Breast epithelium (tissue), 4 donors: Measurements from ENCODE around the gene DACT3. TPM values are rescaled to one million over a fixed set of nuclear protein-coding genes. Genes with fewer than 3 reads are reported as not detected.

Experiments
- DNase-seq, 2 donors: peaks; one replicate each; pipeline ENCODE4 v3.0.0-alpha.2; 2019; ENCODE audit warnings: low spot score in 2 of 2
- H3K27ac ChIP-seq, 2 donors: fragments of 200-600 bp; sonication (generic) in 1 of 2; one replicate each; pipeline ENCODE4 v1.5.1; 2016 to 2019; ENCODE audit warnings: mild to moderate bottlenecking in 1 of 2
- H3K27me3 ChIP-seq, 2 donors: fragments of 200-600 bp; sonication (generic) in 1 of 2; one replicate each; pipeline versions ENCODE4 v1.5.1 to v1.6.0; 2017 to 2019; ENCODE audit warnings: control low read depth in 1 of 2, mild to moderate bottlenecking in 1 of 2
- H3K36me3 ChIP-seq: fragments of 200-600 bp; one replicate; pipeline ENCODE4 v1.5.1; 2019
- H3K4me1 ChIP-seq, 2 donors: fragments of 200-600 bp; sonication (generic); one replicate each; pipeline ENCODE4 v1.5.1; 2016 to 2019; ENCODE audit warnings: control low read depth in 1 of 2
- H3K4me3 ChIP-seq, 3 donors: fragments of 200-600 bp; sonication (generic); 1 replicate in 2 of 3; 2 replicates in 1 of 3; pipeline ENCODE4 v1.5.1; 2016 to 2019; ENCODE audit warnings: mild to moderate bottlenecking in 3 of 3, moderate library complexity in 2 of 3
- H3K9me3 ChIP-seq, 2 donors: fragments of 200-600 bp; sonication (generic) in 1 of 2; one replicate each; pipeline ENCODE4 v1.5.1; 2016 to 2019; ENCODE audit warnings: control low read depth in 1 of 2
- CTCF ChIP-seq, 3 donors: fragments of 450-650 bp; IDR thresholded peaks; one replicate each; pipeline ENCODE4 v1.5.1; 2016 to 2017; ENCODE audit warnings: antibody characterized with exemption in 3 of 3, mild to moderate bottlenecking in 3 of 3, moderate library complexity in 3 of 3
- POLR2A ChIP-seq: fragments of 450-650 bp; IDR thresholded peaks from one replicate; pipeline ENCODE4 v1.6.1; 2016; ENCODE audit warnings: antibody characterized with exemption, mild to moderate bottlenecking, moderate library complexity
- POLR2AphosphoS5 ChIP-seq, 3 donors: sonication (generic); formaldehyde crosslinking; IDR thresholded peaks; one replicate each; pipeline ENCODE4 v1.6.1; 2017; ENCODE audit warnings: antibody characterized with exemption in 3 of 3
- intact Hi-C: fragments of 100-400 bp; cut with DNase I; formaldehyde crosslinking; loops from one replicate; pipeline ENCODE4 v1.15.1; 2023; ENCODE audit warnings: low total_unique reads
- total RNA-seq, 3 donors: library from RNA; depleted of rRNA; stranded (reverse); fragments of >200 nt; gene quantifications; one replicate each; pipeline ENCODE4 v1.1.0, GENCODE V29; 2016

The DACT3 gene
- total RNA-seq, 3 donors from 2014 or later, result 0.48 to 3.9 (median 1.9) TPM

GRCh38 chr19:46601318-46602224 is 59.4 kb downstream of the DACT3 start, which contains the start of gene CALM3:
CALM3 (plus strand) TSS chr19:46601330; CDS start chr19:46601435, 105 bp downstream.
- Histone ChIP-seq H3K4me3 (peak within 1 kb of the TSS; percentile 96 to 100 (median 98)), H3K36me3 (no peaks in the 10 kb centered on the region), H3K27ac (peak within 1 kb of the TSS; percentile 96 to 99), H3K27me3 (no peaks in the 10 kb centered on the region), H3K9me3 (peaks cover 0 to 4% of the 10 kb centered on the region in 2 donors), H3K4me1 (peaks cover 7 to 20% of the 10 kb centered on the region in 2 donors)
- intact Hi-C loops, result no loop called here
- TF ChIP-seq POLR2A (peak; percentile 25), POLR2AphosphoS5 (IDR thresholded peaks at IDR 0.05) (no peak)
- DNase-seq, result no peak

- peak; percentile 84 to 98 (median 93) for TF ChIP-seq POLR2AphosphoS5 (IDR thresholded peaks at IDR 0.05)
- TF ChIP-seq CTCF (IDR thresholded peaks at IDR 0.05), result peak; percentile 6 to 33 (median 26)
- TF ChIP-seq POLR2A, result peak; percentile 42
- H3K36me3 ChIP-seq, result no peaks in the 10 kb centered on the region
- peak; percentile 97 to 98 for DNase-seq
- intact Hi-C loops, result no loop called here
- H3K9me3 ChIP-seq, result peaks cover 0 to 4% of the 10 kb centered on the region in 2 donors
- H3K27me3 ChIP-seq, result no peaks in the 10 kb centered on the region
- H3K4me1 ChIP-seq, result peaks cover 7 to 20% of the 10 kb centered on the region in 2 donors
- H3K4me3 ChIP-seq, result peak overlapping the region; percentile 96 to 100 (median 98)
- peak overlapping the region; percentile 96 to 99 for H3K27ac ChIP-seq
Measured at GRCh38 chr19:46600384-46601317, 60.3 kb downstream of the DACT3 start.

- H3K4me3 ChIP-seq, result peak overlapping the region; percentile 96 to 100 (median 98)
- no peaks in the 10 kb centered on the region for H3K27me3 ChIP-seq
- H3K4me1 ChIP-seq, result peaks cover 7 to 20% of the 10 kb centered on the region in 2 donors
- TF ChIP-seq POLR2A (no peak), POLR2AphosphoS5 (IDR thresholded peaks at IDR 0.05) (no peak), CTCF (IDR thresholded peaks at IDR 0.05) (no peak)
- peaks cover 0 to 4% of the 10 kb centered on the region in 2 donors for H3K9me3 ChIP-seq
- no peaks in the 10 kb centered on the region for H3K36me3 ChIP-seq
- intact Hi-C loops, result no loop called here
- H3K27ac ChIP-seq, result peak overlapping the region; percentile 96 to 99
- no peak for DNase-seq
Measured at GRCh38 chr19:46599716-46600373, 61.1 kb downstream of the DACT3 start.

- no peaks in the 10 kb centered on the region for H3K36me3 ChIP-seq
- no peak overlapping the region for H3K4me3 ChIP-seq
- TF ChIP-seq POLR2AphosphoS5 (IDR thresholded peaks at IDR 0.05) (no peak), CTCF (IDR thresholded peaks at IDR 0.05) (no peak), POLR2A (no peak)
- peaks cover 7 to 14% of the 10 kb centered on the region in 2 donors for H3K4me1 ChIP-seq
- no peak for DNase-seq
- H3K9me3 ChIP-seq, result peaks cover 0 to 4% of the 10 kb centered on the region in 2 donors
- intact Hi-C loops, result no loop called here
- H3K27me3 ChIP-seq, result no peaks in the 10 kb centered on the region
- no peak overlapping the region for H3K27ac ChIP-seq
Measured at GRCh38 chr19:46598372-46598917, 62.5 kb downstream of the DACT3 start.

Other genes with a start within 250 kb of the DACT3 start
- gene CCDC8, start 247.6 kb downstream of the DACT3 start, total RNA-seq, result 10 to 100 TPM in 2 of 3 donors, 1 to 10 TPM in 1; 2.2 to 29.7 (median 16.4) TPM
- under 1 TPM in 2 of 3 donors, not detected in 1; 0.59 to 0.98 TPM for gene PNMA8C, start 232.2 kb downstream of the DACT3 start, total RNA-seq
- 1 to 10 TPM in 2 of 3 donors, under 1 TPM in 1; 0.80 to 8.8 (median 2.3) TPM for gene PNMA8A, start 189.6 kb downstream of the DACT3 start, total RNA-seq
- 1 to 10 TPM; 1.6 to 4.2 (median 2.2) TPM for gene PNMA8B, start 165.3 kb downstream of the DACT3 start, total RNA-seq
- gene CALM3, start 59.9 kb downstream of the DACT3 start, total RNA-seq, result 100 to 1,000 TPM in 1 of 3 donors, 10 to 100 TPM in 2; 85.9 to 129 (median 86.6) TPM
- 1 to 10 TPM in 2 of 3 donors, under 1 TPM in 1; 0.29 to 6.9 (median 1.3) TPM for gene PTGIR, start 36.1 kb downstream of the DACT3 start, total RNA-seq
- gene GNG8, start 25.0 kb downstream of the DACT3 start, total RNA-seq, result not detected
- gene PRKD2, start 55.9 kb upstream of the DACT3 start, total RNA-seq, result 10 to 100 TPM; 13.1 to 36.7 (median 25.5) TPM
- gene FKRP, start 84.9 kb upstream of the DACT3 start, total RNA-seq, result 10 to 100 TPM; 11.4 to 23.1 (median 12.1) TPM
- 10 to 100 TPM; 45.0 to 57.0 (median 53.7) TPM for gene STRN4, start 85.3 kb upstream of the DACT3 start, total RNA-seq
- gene SLC1A5, start 127.4 kb upstream of the DACT3 start, total RNA-seq, result 100 to 1,000 TPM; 121 to 146 (median 121) TPM
- gene AP2S1, start 189.7 kb upstream of the DACT3 start, total RNA-seq, result 100 to 1,000 TPM in 2 of 3 donors, 10 to 100 TPM in 1; 63.1 to 108 (median 101) TPM
- 10 to 100 TPM; 44.8 to 61.9 (median 60.3) TPM for gene ARHGAP35, start 199.8 kb upstream of the DACT3 start, total RNA-seq